GM12873 (cell line): Measurements from ENCODE around the gene SRGAP3.

ENCODE experiments used
- CTCF ChIP-seq: IDR thresholded peaks from 2 replicates; pipeline ENCODE4 v1.5.1; 2012; ENCODE audit warnings: low read depth, mild to moderate bottlenecking, moderate library complexity, low read length, control low read depth; ENCODE audit not compliant: insufficient read depth; ENCODE audit errors: missing control alignments

SRGAP3 gene

GRCh38 chr3:9201266-9201665 lies 48.2 kb downstream of the SRGAP3 start:
- TF ChIP-seq CTCF = no peak

- TF ChIP-seq CTCF = no peak
These were observed 49.7 kb downstream of the SRGAP3 start for GRCh38 chr3:9199775-9200174.

GRCh38 chr3:9198899-9199335 lies 50.5 kb downstream of the SRGAP3 start:
- no peak for TF ChIP-seq CTCF

GRCh38 chr3:9198261-9198660 lies 51.2 kb downstream of the SRGAP3 start:
- no peak for TF ChIP-seq CTCF

GRCh38 chr3:9196020-9196419 lies 53.4 kb downstream of the SRGAP3 start:
- TF ChIP-seq CTCF = no peak

- no peak for TF ChIP-seq CTCF
These were observed 54.1 kb downstream of the SRGAP3 start for GRCh38 chr3:9195390-9195789.

GRCh38 chr3:9194509-9195184 lies 54.8 kb downstream of the SRGAP3 start:
- TF ChIP-seq CTCF = no peak
